ENCODE measurements around the gene TRDMT1.

TRDMT1 gene, protein sequence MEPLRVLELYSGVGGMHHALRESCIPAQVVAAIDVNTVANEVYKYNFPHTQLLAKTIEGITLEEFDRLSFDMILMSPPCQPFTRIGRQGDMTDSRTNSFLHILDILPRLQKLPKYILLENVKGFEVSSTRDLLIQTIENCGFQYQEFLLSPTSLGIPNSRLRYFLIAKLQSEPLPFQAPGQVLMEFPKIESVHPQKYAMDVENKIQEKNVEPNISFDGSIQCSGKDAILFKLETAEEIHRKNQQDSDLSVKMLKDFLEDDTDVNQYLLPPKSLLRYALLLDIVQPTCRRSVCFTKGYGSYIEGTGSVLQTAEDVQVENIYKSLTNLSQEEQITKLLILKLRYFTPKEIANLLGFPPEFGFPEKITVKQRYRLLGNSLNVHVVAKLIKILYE

DNA sequence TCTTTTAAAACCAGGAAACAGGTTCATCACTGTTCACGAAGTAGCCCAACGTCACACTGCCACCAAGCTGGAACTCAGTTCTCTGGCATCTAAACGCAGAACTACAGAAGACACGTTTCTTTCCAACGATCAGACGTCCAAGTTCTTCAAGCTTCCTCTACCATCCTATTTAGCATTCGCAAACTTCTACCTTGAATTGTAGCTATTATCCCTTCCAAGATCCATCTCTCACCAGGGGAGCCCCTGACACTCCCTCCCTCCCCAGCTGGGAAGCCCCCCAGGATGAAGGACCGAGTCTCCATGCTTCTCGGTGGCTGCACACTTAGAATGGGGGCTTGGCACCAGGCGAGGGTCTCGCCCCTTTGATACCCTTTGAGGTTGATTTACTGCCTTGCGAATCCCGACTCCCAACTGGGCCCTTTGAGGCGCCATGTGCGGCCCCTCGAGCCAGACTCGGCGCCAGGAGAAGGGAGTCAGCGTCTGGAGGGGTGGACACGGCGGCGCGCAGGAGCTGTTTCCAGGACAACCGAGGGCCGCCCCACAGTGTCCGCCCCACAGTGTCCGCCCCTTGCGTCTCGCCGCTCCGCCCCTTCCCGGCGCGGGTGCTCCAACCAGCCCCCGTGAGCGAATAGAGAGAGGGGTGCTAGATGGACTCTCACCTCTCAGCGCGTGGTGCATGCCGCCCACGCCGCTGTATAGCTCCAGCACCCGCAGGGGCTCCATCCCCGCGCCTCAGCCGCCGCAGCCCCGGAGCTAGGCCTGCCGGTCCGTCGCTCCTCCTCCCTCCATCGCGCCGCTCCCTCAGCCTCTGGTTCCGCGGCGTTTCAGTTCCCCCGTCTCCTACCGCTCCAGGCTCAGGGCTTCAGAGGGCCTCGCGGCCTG is at the start of gene TRDMT1:
TRDMT1 (minus strand) TSS at position 761 of the 882 bp plus-strand sequence; CDS start at position 723, 38 bp downstream.
- peak; percentile 91 for DNase-seq (ENCODE audit: low read depth)

DNA sequence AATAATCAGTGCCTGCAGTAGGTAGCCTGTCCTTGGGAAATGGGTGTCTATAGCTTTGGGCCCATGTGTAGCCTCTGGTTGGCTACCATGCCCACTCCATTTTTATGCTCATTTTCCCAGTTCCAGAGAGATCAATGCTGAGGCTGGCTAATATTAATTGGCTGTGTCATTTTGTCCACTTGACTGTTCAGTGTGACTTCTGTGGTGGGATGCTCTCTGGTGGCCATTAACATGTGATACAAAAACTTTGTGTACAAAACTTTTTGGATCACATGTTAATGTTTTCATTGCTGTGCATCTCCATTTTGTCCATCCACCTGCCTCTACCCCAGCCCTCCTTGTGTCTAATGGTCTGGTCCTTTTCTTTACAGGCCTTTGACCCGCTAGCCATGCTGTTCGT is 49.3 kb upstream of the TRDMT1 start:
- DNase-seq (ENCODE audit: low read depth), result peak; percentile 34

DNA sequence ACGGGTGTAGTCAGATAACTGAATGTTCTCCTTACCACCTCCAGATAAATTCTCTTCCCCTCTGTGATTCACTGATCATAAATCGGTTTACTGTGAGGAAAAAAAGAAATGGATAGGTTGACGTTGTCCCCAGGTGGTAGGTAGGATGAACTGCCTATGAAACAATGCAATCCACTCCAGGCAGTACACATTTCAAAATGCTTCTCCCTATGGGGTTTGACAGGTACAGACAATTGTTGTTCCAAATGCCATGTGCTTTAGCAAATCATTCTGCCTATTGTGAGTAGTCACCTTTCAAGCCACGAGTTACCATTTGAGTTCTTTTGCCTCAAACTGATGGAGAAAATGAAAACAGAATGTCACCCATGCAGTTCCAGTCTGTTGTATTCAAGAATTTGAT is 48.3 kb upstream of the TRDMT1 start:
- DNase-seq (ENCODE audit: low read depth), result peak; percentile 35

DNA sequence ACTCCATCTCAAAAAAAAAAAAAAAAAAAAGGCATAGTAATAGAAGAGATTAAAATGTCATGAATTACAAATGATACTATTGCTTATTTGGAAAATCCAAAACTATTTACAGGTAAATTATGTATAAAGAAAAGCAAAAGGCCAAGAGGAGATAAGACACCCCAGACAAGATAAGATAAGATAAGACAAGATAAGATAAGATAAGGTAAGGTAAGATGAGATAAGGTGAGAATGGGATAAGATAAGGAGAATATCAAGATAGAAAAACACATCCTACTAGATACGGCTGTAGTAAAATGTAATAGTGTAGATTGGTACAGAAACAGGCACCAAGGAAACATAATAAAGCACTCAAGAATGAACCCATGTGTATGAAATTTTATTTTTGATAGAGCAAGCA is 47.5 kb upstream of the TRDMT1 start:
- DNase-seq (ENCODE audit: low read depth), result no peak

DNA sequence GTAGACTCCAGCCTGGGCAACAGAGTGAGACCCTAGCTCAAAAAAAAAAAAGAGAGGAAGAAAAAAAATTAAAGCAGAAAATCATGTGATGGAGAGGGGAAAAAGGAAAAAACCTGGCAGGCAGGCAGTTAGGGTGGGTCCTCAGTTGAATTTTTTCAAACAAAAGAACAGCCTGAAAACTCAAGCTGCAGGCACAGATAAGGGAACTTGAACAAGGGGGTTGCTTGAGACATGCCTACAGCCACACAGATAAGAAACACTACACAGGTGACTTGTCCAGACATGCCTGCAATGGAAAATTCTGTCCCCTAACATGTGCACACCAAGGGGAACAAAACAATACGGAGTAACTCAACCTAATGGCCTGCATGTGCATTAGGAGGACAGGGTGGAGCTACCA is 45.7 kb upstream of the TRDMT1 start:
- no peak for DNase-seq (ENCODE audit: low read depth)

DNA sequence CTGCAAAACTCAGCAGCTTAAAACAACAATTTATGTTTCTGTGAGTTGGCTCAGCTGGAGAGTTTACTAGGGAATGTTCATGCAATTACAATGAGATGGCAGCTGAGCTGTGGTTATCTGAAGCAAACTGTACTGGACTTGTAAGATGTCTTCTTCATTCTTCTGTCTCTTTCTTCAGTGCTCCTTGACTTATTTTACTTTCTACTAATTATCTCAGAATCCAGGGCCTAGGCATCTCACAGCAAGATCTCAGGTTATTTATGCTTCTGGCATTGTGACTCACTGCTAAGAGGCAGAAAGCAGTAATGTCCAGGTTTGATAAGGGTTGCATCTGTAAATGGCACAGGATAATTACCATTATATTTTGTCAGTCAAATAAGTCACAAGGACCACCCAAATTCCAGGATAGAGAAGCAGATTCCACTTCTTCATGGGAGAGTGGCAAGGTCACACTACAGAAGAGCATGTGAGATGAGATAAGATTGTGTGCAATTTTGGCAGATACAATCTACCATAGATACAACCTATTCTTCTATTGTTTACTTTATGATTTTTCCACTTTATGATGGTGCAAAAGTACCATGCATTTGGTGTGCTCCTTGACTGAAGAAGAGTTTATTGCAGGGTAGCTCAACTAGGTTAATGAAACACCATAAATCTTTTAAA is 43.4 kb upstream of the TRDMT1 start:
- DNase-seq (ENCODE audit: low read depth), result peak; percentile 65

DNA sequence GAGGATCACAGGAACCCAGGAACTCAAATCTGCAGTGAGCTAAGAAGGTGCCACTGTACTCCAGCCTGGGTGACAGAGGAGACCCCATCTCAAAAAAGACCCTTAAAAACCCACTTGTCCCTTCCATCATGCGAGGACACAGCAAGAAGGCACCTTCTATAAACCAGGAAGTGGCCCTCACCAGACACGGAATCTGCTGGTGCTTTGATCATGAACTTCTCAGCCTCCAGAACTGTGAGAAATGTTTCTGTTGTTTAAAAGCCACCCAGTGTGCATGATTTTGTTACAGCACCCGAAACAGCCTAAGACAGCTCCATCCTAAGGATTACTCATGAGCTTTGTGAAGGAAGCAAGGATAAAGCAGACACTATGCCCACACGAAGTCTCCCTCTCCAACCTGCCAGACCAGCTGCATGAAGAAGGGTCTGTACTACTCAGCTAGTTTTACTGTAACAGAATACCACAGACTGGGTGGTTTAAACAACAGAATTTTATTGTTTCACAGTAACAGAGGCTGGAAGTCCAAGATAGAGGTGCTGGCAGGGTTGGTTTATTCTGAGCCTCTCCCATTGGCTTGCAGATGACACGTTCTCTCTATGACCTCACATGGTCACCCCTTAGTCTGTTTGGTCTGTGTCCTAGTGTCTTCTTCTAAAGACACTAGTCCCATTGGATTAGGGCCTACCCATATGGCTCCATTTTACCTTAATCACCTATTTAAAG is 40.3 kb upstream of the TRDMT1 start:
- no peak for DNase-seq (ENCODE audit: low read depth)

DNA sequence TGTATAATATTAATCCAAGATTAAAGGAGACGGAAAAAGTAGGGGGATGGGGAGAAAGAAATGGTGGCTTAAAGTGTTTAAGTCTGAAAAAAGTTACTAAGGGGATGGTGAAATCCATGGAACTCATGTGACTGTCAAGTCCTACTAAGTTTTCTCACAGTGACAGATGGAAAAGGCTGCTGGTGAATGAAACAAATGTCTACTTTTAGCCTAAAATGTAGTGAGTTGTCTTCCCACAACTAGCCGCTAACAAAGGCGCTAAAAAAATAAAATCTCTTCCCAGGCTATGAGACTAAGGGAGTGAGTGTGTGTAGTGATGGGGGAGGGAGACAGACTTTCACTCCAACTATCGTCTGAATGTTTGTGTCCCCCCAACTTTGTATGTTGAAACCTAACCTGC is 39.1 kb upstream of the TRDMT1 start:
- DNase-seq (ENCODE audit: low read depth), result no peak

DNA sequence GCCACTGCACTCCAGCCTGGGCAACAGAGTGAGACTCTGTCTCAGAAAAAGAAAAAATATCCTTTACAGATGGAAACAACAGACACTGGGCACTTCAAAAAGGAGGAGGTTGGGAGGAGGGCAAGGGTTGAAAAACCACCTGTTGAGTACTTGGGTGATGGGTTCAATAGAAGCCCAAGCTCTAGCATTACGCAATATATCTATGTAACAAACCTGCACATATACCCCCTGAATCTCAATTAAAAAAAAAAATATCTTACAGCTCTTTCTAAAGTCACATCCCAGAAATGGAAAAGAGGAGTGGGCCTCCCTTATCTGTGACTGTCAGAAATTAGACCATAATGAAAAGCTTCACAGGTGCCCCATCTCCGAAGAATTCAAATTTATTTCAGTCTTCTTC is 38.6 kb upstream of the TRDMT1 start:
- no peak for DNase-seq (ENCODE audit: low read depth)

DNA sequence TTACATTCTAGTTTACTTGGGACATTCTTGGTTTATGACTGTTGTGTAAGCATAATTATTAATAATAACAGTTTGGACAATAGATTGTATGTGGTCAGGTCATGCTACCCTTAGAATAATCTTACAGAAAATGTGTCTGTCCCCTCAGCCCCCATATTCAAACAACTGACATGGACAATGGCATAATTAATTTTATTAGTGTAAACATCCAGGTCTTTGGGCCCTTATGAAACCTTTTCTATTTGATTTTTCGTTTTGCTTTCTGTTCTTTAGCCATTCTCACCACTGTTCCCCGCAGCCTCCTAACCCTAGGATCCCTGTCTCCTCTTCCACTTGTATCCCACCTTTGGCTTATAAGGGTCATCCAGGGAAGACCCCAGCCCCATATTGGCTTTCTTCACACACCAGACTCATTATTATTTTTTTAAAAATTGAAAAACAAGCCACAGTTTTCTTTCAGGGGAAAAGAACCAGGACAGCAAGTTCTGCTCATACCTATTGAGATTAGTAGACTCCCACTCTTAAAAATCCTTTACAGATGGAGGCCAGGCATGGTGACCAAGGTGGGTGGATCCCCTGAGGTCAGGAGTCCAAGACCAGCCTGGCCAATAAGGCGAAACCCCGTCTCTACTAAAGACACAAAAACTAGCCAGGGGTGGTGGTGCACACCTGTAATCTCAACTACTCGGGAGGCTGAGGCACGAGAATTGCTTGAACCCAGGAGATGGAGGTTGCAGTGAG is 38.0 kb upstream of the TRDMT1 start:
- no peak for DNase-seq (ENCODE audit: low read depth)

DNA sequence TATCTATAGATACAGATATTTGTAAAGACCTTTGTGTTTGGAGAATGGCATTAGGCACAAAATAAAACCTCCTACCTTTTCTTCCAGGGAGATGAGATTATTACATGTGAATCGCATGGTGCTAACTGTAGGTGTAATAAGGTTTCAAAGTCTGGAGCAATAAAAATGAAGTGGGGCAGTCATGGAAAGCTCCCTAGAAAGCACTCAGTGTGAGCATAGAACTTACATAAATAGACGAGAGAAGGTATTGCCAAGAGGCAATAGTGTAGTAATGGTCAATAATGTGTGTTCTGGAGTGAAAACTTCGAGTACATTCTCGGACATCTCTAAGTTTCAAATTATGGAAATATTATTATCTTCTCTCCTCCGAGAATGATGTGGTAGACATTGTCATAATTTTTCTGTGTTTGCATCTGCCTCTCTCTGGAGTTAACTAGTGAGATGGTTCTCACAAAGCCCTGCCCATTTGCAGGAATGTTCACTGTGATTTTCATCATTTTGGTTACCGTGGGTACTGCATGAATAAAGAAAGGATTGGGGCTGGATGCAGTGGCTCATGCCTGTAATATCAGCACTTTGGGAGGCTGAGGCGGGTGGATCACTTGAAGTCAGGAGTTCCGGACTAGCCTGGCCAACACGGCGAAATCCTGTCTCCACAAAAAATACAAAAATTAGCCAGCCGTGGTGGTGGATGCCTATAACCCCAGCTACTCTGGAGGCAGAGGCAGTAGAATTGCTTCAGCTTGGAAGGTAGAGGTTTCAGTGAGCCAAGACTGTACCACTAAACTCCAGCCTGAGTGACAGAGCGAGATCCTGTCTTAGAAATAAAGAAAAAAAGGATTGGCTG is 37.2 kb upstream of the TRDMT1 start:
- peak; percentile 85 for DNase-seq (ENCODE audit: low read depth)

DNA sequence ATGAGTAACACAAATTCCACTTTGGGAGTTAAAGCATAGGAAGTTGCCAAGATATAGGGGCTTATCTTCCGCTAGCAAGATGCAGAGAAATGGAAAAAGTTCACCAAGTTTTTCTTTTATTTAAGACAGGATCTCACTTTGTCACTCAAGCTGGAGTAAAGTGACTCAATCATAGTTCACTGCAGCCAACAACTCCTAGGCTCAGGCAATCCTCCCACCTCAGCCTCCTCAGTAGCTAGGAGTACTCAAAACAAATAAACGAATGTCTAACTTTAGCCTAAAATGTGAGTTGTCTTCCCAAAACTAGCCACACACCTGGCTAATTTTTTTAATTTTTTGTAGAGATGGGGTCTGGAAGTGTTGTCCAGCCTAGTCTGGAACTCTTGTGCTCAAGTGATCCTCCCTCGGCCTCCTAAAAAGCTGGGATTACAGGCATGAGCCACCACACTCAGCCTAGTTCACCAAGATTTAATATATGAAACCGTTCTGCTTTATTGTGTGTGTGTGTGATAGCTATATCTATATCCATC is 36.5 kb upstream of the TRDMT1 start:
- peak; percentile 60 for DNase-seq (ENCODE audit: low read depth)

DNA sequence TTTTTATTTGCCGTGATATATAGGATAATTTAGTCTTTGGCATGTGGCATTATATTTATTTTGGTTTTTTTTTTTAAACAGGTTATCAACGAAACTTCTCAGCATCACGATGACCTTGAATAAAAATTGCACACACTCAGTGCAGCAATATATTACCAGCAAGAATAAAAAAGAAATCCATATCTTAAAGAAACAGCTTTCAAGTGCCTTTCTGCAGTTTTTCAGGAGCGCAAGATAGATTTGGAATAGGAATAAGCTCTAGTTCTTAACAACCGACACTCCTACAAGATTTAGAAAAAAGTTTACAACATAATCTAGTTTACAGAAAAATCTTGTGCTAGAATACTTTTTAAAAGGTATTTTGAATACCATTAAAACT is 35.7 kb upstream of the TRDMT1 start:
- no peak for DNase-seq (ENCODE audit: low read depth)

DNA sequence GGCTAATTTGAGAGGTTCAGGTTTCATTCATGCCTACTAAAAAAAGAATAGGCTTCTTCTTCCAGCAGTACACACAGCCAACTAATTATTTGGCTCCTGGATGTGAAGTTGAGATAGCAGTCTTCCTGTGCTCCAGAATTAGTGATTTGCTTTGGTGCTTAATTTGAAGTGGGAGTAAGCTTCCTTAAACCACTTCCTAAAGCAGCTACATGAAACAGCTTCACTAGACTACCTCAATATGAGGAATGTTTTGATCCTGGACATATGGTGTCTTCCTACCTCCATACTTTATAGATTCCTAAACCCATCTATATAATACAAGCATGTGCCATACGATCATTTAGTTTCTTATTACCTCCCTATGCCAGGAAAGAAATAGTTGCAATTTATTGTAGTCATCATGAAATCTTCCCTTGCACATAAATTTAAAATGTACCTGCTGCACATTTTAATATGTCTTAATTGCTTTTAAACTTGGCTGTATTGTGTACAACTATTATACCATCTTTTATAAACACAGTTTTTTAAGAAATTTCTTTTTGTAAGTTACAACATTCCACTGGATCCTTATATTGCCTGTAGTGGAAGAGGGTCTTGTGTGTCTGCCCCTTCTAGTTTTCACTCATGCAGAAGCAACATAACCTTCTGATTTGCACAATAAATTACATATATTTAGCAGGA is 35.1 kb upstream of the TRDMT1 start:
- DNase-seq (ENCODE audit: low read depth), result no peak

DNA sequence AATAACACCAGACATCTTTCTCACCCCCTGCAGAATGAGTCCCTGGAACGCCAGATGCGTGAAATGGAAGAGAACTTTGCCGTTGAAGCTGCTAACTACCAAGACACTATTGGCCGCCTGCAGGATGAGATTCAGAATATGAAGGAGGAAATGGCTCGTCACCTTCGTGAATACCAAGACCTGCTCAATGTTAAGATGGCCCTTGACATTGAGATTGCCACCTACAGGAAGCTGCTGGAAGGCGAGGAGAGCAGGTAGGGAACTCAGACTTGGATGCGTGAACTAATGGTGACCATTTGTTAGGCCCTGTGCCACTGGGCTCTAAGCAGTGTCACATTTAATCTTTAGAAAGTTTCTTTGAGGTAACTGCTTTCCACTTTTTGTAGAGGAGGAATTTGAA is 33.7 kb upstream of the TRDMT1 start:
- DNase-seq (ENCODE audit: low read depth), result peak; percentile 44

DNA sequence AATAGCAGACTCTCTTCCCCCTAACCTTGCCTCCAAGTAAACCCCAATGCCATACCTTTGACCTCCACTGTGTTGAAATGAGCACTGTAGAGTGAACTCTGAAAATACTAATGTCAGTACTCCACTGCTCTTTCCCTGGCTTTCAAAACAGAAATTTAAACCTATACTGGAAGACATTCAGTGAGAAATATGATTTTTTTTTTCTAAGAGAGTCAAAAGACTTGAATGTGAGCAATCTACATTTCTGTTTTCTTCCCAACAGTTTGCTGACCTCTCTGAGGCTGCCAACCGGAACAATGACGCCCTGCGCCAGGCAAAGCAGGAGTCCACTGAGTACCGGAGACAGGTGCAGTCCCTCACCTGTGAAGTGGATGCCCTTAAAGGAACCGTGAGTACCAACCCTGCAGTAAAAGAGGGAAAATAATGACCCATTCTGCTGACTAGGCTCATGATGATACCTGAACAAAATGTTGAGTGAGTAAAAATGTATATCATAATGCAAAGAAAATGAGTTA is 33.0 kb upstream of the TRDMT1 start:
- no peak for DNase-seq (ENCODE audit: low read depth)

DNA sequence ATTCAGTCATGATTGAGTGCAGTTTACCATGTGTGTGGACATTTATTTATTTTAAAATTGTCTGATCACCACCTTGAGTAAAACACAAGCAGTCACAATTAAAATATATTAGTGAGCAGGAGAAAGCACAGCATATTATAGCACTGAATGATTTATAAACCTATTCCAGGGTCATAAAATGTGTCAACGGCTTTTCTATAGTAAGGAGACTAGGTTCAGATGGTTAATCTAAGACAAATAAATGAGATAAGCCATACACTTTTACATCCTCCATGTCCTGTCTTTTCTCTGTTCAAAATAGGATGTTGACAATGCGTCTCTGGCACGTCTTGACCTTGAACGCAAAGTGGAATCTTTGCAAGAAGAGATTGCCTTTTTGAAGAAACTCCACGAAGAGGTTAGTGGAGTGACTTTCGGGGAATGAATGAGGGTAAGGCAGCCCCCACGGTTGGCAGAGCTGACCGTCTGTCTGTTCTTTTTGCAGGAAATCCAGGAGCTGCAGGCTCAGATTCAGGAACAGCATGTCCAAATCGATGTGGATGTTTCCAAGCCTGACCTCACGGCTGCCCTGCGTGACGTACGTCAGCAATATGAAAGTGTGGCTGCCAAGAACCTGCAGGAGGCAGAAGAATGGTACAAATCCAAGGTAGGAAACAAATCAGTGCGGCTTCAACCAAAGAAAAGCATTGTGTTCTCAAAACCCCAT is 32.0 kb upstream of the TRDMT1 start:
- DNase-seq (ENCODE audit: low read depth), result peak; percentile 48

DNA sequence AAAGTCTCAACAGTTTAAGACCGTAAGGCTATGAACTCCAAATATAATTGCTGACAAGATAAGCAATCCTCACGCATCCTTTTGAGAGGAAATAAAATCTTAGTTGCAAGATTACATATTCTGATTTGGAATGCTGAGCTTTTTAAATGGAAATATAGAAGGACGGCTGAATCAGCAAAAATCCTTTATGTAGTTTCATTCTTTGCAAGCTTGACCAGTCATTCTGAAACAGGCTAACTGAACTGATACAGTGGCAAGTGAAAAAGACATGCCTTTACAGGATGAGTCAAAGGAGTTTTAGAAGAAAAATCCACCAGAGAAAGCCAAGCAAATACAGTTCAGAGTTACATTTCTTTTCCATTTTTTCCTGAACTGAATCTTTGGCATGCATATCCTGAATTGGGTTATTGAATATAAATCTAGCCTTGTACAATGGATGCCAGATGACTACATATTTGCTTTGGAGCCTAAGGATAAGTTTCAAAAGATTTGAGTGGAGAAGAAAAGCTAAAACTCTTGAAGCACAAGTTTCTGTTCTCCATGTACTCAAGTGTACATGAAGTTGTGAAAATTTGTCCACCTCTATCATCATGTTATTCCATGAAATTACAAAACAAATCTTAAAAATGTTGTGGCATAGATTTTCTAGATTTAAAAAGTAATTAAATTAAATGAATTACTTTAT is 30.9 kb upstream of the TRDMT1 start:
- peak; percentile 48 for DNase-seq (ENCODE audit: low read depth)

Measured in EH (cell line).